Lung microvascular endothelial cell (primary cell): ENCODE results near the gene HOXC10. TPM values are rescaled to one million over a fixed set of nuclear protein-coding genes. Genes with fewer than 3 reads are reported as not detected.

Experiments
- DNase-seq, 2 donors: peaks; one replicate each; pipeline versions ENCODE4 v3.0.0 to v3.0.0-alpha.2; 2010; ENCODE audit warnings: low read depth in 2 of 2
- total RNA-seq: library from RNA; depleted of rRNA; stranded (reverse); fragments of >200 nt; gene quantifications from 2 replicates; pipeline ENCODE4 v1.2.1, GENCODE V29; 2014

The HOXC10 gene
- total RNA-seq, 1 donor from 2014 or later: not detected

GRCh38 chr12:54029529-54030441 lies 44.8 kb downstream of the HOXC10 start:
- DNase-seq: no peak

- no peak for DNase-seq
These were observed 45.5 kb downstream of the HOXC10 start for GRCh38 chr12:54030442-54030801.

GRCh38 chr12:54030889-54031471 lies 46.0 kb downstream of the HOXC10 start:
- no peak for DNase-seq

- DNase-seq: no peak
These were observed 46.5 kb downstream of the HOXC10 start for GRCh38 chr12:54031480-54031879.

GRCh38 chr12:54032086-54032619 lies 47.2 kb downstream of the HOXC10 start:
- no peak for DNase-seq

- DNase-seq: peak; percentile 48 to 63
These were observed 47.7 kb downstream of the HOXC10 start, which contains the start of gene HOXC5 for GRCh38 chr12:54032627-54033100. Gene HOXC5, plus strand, starts transcription at chr12:54033050. Its CDS starts 73 bp downstream, at chr12:54033123.

- DNase-seq: no peak
These were observed 48.4 kb downstream of the HOXC10 start for GRCh38 chr12:54033106-54033979.

- no peak for DNase-seq
These were observed 49.2 kb downstream of the HOXC10 start for GRCh38 chr12:54033980-54034784.

GRCh38 chr12:54034785-54035310 lies 49.9 kb downstream of the HOXC10 start:
- DNase-seq: no peak

- DNase-seq: no peak
These were observed 50.8 kb downstream of the HOXC10 start for GRCh38 chr12:54035568-54036264.

GRCh38 chr12:54036620-54037359 lies 51.8 kb downstream of the HOXC10 start:
- DNase-seq: no peak

- DNase-seq: no peak
These were observed 52.7 kb downstream of the HOXC10 start for GRCh38 chr12:54037360-54038283.

GRCh38 chr12:54038284-54038870 lies 53.4 kb downstream of the HOXC10 start:
- DNase-seq: no peak

GRCh38 chr12:54038871-54039414 lies 54.0 kb downstream of the HOXC10 start:
- no peak for DNase-seq

GRCh38 chr12:54039417-54040147 lies 54.6 kb downstream of the HOXC10 start:
- no peak for DNase-seq
